Smooth muscle cell (in vitro differentiated cells): Measurements from ENCODE around the gene PCGF3. TPM values are rescaled to one million over a fixed set of nuclear protein-coding genes. Genes with fewer than 3 reads are reported as not detected.

Experiments used
- DNase-seq: peaks from one replicate; lab custom pipeline; 2025; ENCODE audit not compliant: unreplicated experiment; lab: John Stamatoyannopoulos, UW
- H2AFZ ChIP-seq: fragments of 200-600 bp; sonication (generic); 2 replicates; pipeline ENCODE4 v1.6.0; 2016; ENCODE audit warnings: antibody characterized with exemption, low read depth, mild to moderate bottlenecking
- H3F3A ChIP-seq: fragments of 200-600 bp; sonication (generic); 2 replicates; pipeline ENCODE4 v1.6.0; 2017; ENCODE audit warnings: antibody characterized with exemption, low read depth
- H3K27ac ChIP-seq: fragments of 200-600 bp; sonication (generic); 2 replicates; pipeline ENCODE4 v1.5.1; 2016; ENCODE audit warnings: low read depth, mild to moderate bottlenecking
- H3K27me3 ChIP-seq: fragments of 200-600 bp; sonication (generic); 2 replicates; pipeline ENCODE4 v1.6.1; 2016; ENCODE audit warnings: low read depth, mild to moderate bottlenecking
- H3K36me3 ChIP-seq: fragments of 200-600 bp; sonication (generic); 2 replicates; pipeline ENCODE4 v1.5.1; 2016; ENCODE audit warnings: low read depth
- H3K4me1 ChIP-seq: fragments of 200-600 bp; sonication (generic); 2 replicates; pipeline ENCODE4 v1.5.1; 2016; ENCODE audit warnings: low read depth
- H3K4me2 ChIP-seq: fragments of 200-600 bp; sonication (generic); 2 replicates; pipeline ENCODE4 v1.6.0; 2016; ENCODE audit warnings: mild to moderate bottlenecking
- H3K4me3 ChIP-seq: fragments of 200-600 bp; sonication (generic); 2 replicates; pipeline ENCODE4 v1.5.1; 2016; ENCODE audit warnings: mild to moderate bottlenecking
- H3K79me2 ChIP-seq: fragments of 200-600 bp; sonication (generic); 2 replicates; pipeline ENCODE4 v1.6.0; 2016; ENCODE audit warnings: low read depth, mild to moderate bottlenecking
- H3K9ac ChIP-seq: fragments of 200-600 bp; sonication (generic); 2 replicates; pipeline ENCODE4 v1.6.0; 2016; ENCODE audit warnings: low read depth
- H3K9me3 ChIP-seq: fragments of 200-600 bp; sonication (generic); replicated peaks from 2 replicates; pipeline ENCODE4 v1.5.1; 2016; ENCODE audit warnings: low read depth
- H4K20me1 ChIP-seq: fragments of 200-600 bp; sonication (generic); 2 replicates; pipeline ENCODE4 v1.6.0; 2016; ENCODE audit warnings: low read depth
- WGBS: methylation state at CpG from one replicate; pipeline ENCODE4 v1.1.7; 2016; ENCODE audit warnings: low lambda C conversion rate; 5-methylcytosine and 5-hydroxymethylcytosine counted together
- polyA plus RNA-seq: library from polyadenylated mRNA; unstranded; fragments of >200 nt; fragmentation: Nextera tagmentation; extraction: Ambion mirVana; gene quantifications from 2 replicates; pipeline ENCODE4 v1.2.1, GENCODE V29; 2016
- total RNA-seq: library from RNA; depleted of rRNA; stranded (reverse); fragments of >200 nt; gene quantifications from 2 replicates; pipeline ENCODE4 v1.2.3, GENCODE V29; 2014
- TF ChIP-seq, protein P1 (sequence below): fragments of 200-600 bp; sonication (generic); IDR thresholded peaks from 2 replicates; pipeline ENCODE4 v1.5.1; 2017; ENCODE audit warnings: borderline replicate concordance, mild to moderate bottlenecking, antibody characterized with exemption; ENCODE audit not compliant: insufficient read depth, poor library complexity, severe bottlenecking

Gene PCGF3
- total and polyA plus RNA-seq, 2 experiments from 2014 or later = 29.6 to 45.4 TPM

- H3K4me2 ChIP-seq = no peak overlapping the region
- H3K9ac ChIP-seq = no peak overlapping the region
- over 99% methylated on average over 24 of the region's 32 CpGs for WGBS
These were observed 27.4 kb downstream of the PCGF3 start for GRCh38 chr4:732911-733630.

GRCh38 chr4:733631-733980, 28.0 kb downstream of the PCGF3 start:
- H3K27ac ChIP-seq = no peak overlapping the region
- no peak overlapping the region for H2AFZ ChIP-seq
- DNase-seq = no peak
- TF ChIP-seq, protein P1, sequence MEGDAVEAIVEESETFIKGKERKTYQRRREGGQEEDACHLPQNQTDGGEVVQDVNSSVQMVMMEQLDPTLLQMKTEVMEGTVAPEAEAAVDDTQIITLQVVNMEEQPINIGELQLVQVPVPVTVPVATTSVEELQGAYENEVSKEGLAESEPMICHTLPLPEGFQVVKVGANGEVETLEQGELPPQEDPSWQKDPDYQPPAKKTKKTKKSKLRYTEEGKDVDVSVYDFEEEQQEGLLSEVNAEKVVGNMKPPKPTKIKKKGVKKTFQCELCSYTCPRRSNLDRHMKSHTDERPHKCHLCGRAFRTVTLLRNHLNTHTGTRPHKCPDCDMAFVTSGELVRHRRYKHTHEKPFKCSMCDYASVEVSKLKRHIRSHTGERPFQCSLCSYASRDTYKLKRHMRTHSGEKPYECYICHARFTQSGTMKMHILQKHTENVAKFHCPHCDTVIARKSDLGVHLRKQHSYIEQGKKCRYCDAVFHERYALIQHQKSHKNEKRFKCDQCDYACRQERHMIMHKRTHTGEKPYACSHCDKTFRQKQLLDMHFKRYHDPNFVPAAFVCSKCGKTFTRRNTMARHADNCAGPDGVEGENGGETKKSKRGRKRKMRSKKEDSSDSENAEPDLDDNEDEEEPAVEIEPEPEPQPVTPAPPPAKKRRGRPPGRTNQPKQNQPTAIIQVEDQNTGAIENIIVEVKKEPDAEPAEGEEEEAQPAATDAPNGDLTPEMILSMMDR = no peak
- no peak overlapping the region for H3K4me2 ChIP-seq
- no peaks in the 10 kb centered on the region for H3K4me1 ChIP-seq
- no peaks in the 10 kb centered on the region for H3K9me3 ChIP-seq
- H3K9ac ChIP-seq = no peak overlapping the region
- H3K79me2 ChIP-seq = peaks cover 19% of the 10 kb centered on the region
- peaks cover 3% of the 10 kb centered on the region for H3F3A ChIP-seq
- peaks cover 40% of the 10 kb centered on the region for H4K20me1 ChIP-seq
- H3K36me3 ChIP-seq = peaks cover 14% of the 10 kb centered on the region
- 97% methylated on average over 17 of the region's 18 CpGs for WGBS
- H3K4me3 ChIP-seq = no peak overlapping the region
- no peaks in the 10 kb centered on the region for H3K27me3 ChIP-seq

More at GRCh38 chr4:732911-733630, 27.4 kb downstream of the PCGF3 start:
- DNase-seq = no peak
- Histone ChIP-seq H3K27ac (no peak overlapping the region), H3K4me1 (no peaks in the 10 kb centered on the region), H4K20me1 (peaks cover 45% of the 10 kb centered on the region), H3K27me3 (no peaks in the 10 kb centered on the region), H3K9me3 (no peaks in the 10 kb centered on the region), H3F3A (peaks cover 3% of the 10 kb centered on the region), H3K36me3 (peaks cover 14% of the 10 kb centered on the region), H2AFZ (no peak overlapping the region), H3K79me2 (peaks cover 24% of the 10 kb centered on the region), H3K4me3 (no peak overlapping the region)
- TF ChIP-seq, protein P1 = no peak

GRCh38 chr4:734075-734474, 28.4 kb downstream of the PCGF3 start:
- 97% methylated on average over 9 of the region's 9 CpGs for WGBS
- DNase-seq = no peak
- no peak overlapping the region for H3K4me3 ChIP-seq
- no peak overlapping the region for H2AFZ ChIP-seq
- H3K9me3 ChIP-seq = no peaks in the 10 kb centered on the region
- TF ChIP-seq, protein P1 = no peak
- no peaks in the 10 kb centered on the region for H3K27me3 ChIP-seq
- H4K20me1 ChIP-seq = peaks cover 35% of the 10 kb centered on the region
- H3K27ac ChIP-seq = no peak overlapping the region
- H3F3A ChIP-seq = peaks cover 3% of the 10 kb centered on the region
- peaks cover 14% of the 10 kb centered on the region for H3K36me3 ChIP-seq
- no peak overlapping the region for H3K4me2 ChIP-seq
- peaks cover 14% of the 10 kb centered on the region for H3K79me2 ChIP-seq
- no peak overlapping the region for H3K9ac ChIP-seq
- H3K4me1 ChIP-seq = no peaks in the 10 kb centered on the region

- H3K9ac ChIP-seq = no peak overlapping the region
- no peaks in the 10 kb centered on the region for H3K4me1 ChIP-seq
- no peak overlapping the region for H3K4me3 ChIP-seq
- no peak overlapping the region for H3K27ac ChIP-seq
- H3K36me3 ChIP-seq = peaks cover 14% of the 10 kb centered on the region
- H4K20me1 ChIP-seq = peaks cover 33% of the 10 kb centered on the region
- H3K27me3 ChIP-seq = no peaks in the 10 kb centered on the region
- no peaks in the 10 kb centered on the region for H3K9me3 ChIP-seq
- H3F3A ChIP-seq = peaks cover 3% of the 10 kb centered on the region
- H3K79me2 ChIP-seq = peaks cover 6% of the 10 kb centered on the region
- no peak overlapping the region for H3K4me2 ChIP-seq
- WGBS = 98% methylated on average over 9 of the region's 9 CpGs
- H2AFZ ChIP-seq = no peak overlapping the region
- TF ChIP-seq, protein P1 = no peak
- no peak for DNase-seq
These were observed 29.3 kb downstream of the PCGF3 start for GRCh38 chr4:734951-735350.
